Measurements from ENCODE around the gene JMJD1C.
"Not testable (repeated sequence)": the region's sequence is repeated elsewhere in the genome, so short reads cannot be mapped to it uniquely, and the experiment has no call there.

JMJD1C gene

GRCh38 chr10:63155388-63156020 lies 310.3 kb downstream of the JMJD1C start:
- H3K36me3 ChIP-seq, result peaks cover 6% of the 10 kb centered on the region; the same call in 1 of the 2 replicates
- H3K27me3 ChIP-seq, result no peaks in the 10 kb centered on the region
- no peaks in the 10 kb centered on the region for H3K9me3 ChIP-seq
- H3K4me3 ChIP-seq (ENCODE audit: low read depth, low read length), result no peak overlapping the region
- H3K4me1 ChIP-seq, result no peaks in the 10 kb centered on the region
- no peak for DNase-seq
- TF ChIP-seq CTCF (IDR thresholded peaks at IDR 0.05; ENCODE audit: low read depth, low read length), result no peak

- H3K4me1 ChIP-seq, result no peaks in the 10 kb centered on the region
- TF ChIP-seq CTCF (IDR thresholded peaks at IDR 0.05; ENCODE audit: low read depth, low read length), result no peak
- peaks cover 6% of the 10 kb centered on the region; the same call in 1 of the 2 replicates for H3K36me3 ChIP-seq
- no peaks in the 10 kb centered on the region for H3K27me3 ChIP-seq
- H3K4me3 ChIP-seq (ENCODE audit: low read depth, low read length), result no peak overlapping the region
- DNase-seq, result no peak
- H3K9me3 ChIP-seq, result no peaks in the 10 kb centered on the region
These were observed 311.0 kb downstream of the JMJD1C start for GRCh38 chr10:63154546-63155387.

- H3K9me3 ChIP-seq; H3K36me3 ChIP-seq; H3K4me1 ChIP-seq; H3K27me3 ChIP-seq; H3K4me3 ChIP-seq (ENCODE audit: low read depth, low read length); DNase-seq: not testable (repeated sequence)
These were observed 311.8 kb downstream of the JMJD1C start for GRCh38 chr10:63153868-63154545.

- H3K9me3 ChIP-seq, result no peaks in the 10 kb centered on the region
- H3K36me3 ChIP-seq, result peaks cover 6% of the 10 kb centered on the region; the same call in 1 of the 2 replicates
- no peak for TF ChIP-seq CTCF (IDR thresholded peaks at IDR 0.05; ENCODE audit: low read depth, low read length)
- no peak for DNase-seq
- H3K4me1 ChIP-seq, result no peaks in the 10 kb centered on the region
- no peak overlapping the region for H3K4me3 ChIP-seq (ENCODE audit: low read depth, low read length)
- H3K27me3 ChIP-seq, result no peaks in the 10 kb centered on the region
These were observed 315.0 kb downstream of the JMJD1C start for GRCh38 chr10:63150745-63151144.

- H3K4me3 ChIP-seq (ENCODE audit: low read depth, low read length), result no peak overlapping the region
- H3K27me3 ChIP-seq, result no peaks in the 10 kb centered on the region
- no peaks in the 10 kb centered on the region; the same call in 1 of the 2 replicates for H3K4me1 ChIP-seq
- TF ChIP-seq CTCF (IDR thresholded peaks at IDR 0.05; ENCODE audit: low read depth, low read length), result no peak
- H3K9me3 ChIP-seq, result no peaks in the 10 kb centered on the region
- DNase-seq, result no peak
- H3K36me3 ChIP-seq, result no peaks in the 10 kb centered on the region
These were observed 319.3 kb downstream of the JMJD1C start for GRCh38 chr10:63146503-63146902.

- TF ChIP-seq CTCF (IDR thresholded peaks at IDR 0.05; ENCODE audit: low read depth, low read length), result no peak
- H3K36me3 ChIP-seq, result no peaks in the 10 kb centered on the region
These were observed 320.0 kb downstream of the JMJD1C start for GRCh38 chr10:63145782-63146181.

More at GRCh38 chr10:63145782-63146181, 320.0 kb downstream of the JMJD1C start:
- Histone ChIP-seq H3K4me1 (no peaks in the 10 kb centered on the region; the same call in 1 of the 2 replicates), H3K27me3 (no peaks in the 10 kb centered on the region), H3K4me3 (ENCODE audit: low read depth, low read length) (no peak overlapping the region), H3K9me3 (no peaks in the 10 kb centered on the region)
- no peak for DNase-seq
